Measurements from ENCODE around the gene SMU1. TPM values are rescaled to one million over a fixed set of nuclear protein-coding genes. Genes with fewer than 3 reads are reported as not detected.

SMU1 gene
- total RNA-seq, 1 experiment from 2014 or later = 23.2 TPM

- TF ChIP-seq, protein P1, sequence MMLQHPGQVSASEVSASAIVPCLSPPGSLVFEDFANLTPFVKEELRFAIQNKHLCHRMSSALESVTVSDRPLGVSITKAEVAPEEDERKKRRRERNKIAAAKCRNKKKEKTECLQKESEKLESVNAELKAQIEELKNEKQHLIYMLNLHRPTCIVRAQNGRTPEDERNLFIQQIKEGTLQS (CRISPR knock-in tag; conservative IDR thresholded peaks at IDR 0.05) = no peak
- TF ChIP-seq ZNF396 (CRISPR knock-in tag; IDR thresholded peaks at IDR 0.05; ENCODE audit: borderline replicate concordance) (no peak), ZBTB21 (CRISPR knock-in tag; IDR thresholded peaks at IDR 0.05; ENCODE audit: borderline replicate concordance) (no peak)
Measured at GRCh38 chr9:33013962-33014664, 62.4 kb downstream of the SMU1 start (continued).

- no peak overlapping the region for H3K4me3 Mint-ChIP-seq
- ATAC-seq (no peak), DNase-seq (ENCODE audit: low spot score) (no peak)
- TF ChIP-seq, protein P2, sequence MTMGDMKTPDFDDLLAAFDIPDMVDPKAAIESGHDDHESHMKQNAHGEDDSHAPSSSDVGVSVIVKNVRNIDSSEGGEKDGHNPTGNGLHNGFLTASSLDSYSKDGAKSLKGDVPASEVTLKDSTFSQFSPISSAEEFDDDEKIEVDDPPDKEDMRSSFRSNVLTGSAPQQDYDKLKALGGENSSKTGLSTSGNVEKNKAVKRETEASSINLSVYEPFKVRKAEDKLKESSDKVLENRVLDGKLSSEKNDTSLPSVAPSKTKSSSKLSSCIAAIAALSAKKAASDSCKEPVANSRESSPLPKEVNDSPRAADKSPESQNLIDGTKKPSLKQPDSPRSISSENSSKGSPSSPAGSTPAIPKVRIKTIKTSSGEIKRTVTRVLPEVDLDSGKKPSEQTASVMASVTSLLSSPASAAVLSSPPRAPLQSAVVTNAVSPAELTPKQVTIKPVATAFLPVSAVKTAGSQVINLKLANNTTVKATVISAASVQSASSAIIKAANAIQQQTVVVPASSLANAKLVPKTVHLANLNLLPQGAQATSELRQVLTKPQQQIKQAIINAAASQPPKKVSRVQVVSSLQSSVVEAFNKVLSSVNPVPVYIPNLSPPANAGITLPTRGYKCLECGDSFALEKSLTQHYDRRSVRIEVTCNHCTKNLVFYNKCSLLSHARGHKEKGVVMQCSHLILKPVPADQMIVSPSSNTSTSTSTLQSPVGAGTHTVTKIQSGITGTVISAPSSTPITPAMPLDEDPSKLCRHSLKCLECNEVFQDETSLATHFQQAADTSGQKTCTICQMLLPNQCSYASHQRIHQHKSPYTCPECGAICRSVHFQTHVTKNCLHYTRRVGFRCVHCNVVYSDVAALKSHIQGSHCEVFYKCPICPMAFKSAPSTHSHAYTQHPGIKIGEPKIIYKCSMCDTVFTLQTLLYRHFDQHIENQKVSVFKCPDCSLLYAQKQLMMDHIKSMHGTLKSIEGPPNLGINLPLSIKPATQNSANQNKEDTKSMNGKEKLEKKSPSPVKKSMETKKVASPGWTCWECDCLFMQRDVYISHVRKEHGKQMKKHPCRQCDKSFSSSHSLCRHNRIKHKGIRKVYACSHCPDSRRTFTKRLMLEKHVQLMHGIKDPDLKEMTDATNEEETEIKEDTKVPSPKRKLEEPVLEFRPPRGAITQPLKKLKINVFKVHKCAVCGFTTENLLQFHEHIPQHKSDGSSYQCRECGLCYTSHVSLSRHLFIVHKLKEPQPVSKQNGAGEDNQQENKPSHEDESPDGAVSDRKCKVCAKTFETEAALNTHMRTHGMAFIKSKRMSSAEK (CRISPR knock-in tag; IDR thresholded peaks at IDR 0.05; ENCODE audit: borderline replicate concordance) = no peak
- TF ChIP-seq MYBL2 (CRISPR knock-in tag; IDR thresholded peaks at IDR 0.05) (no peak), SOX15 (CRISPR knock-in tag; IDR thresholded peaks at IDR 0.05) (no peak), ARID4B (CRISPR knock-in tag; IDR thresholded peaks at IDR 0.05; ENCODE audit: borderline replicate concordance) (no peak), TP53 (CRISPR knock-in tag; IDR thresholded peaks at IDR 0.05) (no peak), GRHL2 (CRISPR knock-in tag; IDR thresholded peaks at IDR 0.05; ENCODE audit: insufficient replicate concordance, severe bottlenecking) (no peak), SP1 (CRISPR knock-in tag; conservative IDR thresholded peaks at IDR 0.05) (no peak), NFYB (CRISPR knock-in tag; conservative IDR thresholded peaks at IDR 0.05; ENCODE audit: low read depth) (no peak), MXD4 (CRISPR knock-in tag; IDR thresholded peaks at IDR 0.05; ENCODE audit: borderline replicate concordance) (no peak)
- TF ChIP-seq, protein P3, sequence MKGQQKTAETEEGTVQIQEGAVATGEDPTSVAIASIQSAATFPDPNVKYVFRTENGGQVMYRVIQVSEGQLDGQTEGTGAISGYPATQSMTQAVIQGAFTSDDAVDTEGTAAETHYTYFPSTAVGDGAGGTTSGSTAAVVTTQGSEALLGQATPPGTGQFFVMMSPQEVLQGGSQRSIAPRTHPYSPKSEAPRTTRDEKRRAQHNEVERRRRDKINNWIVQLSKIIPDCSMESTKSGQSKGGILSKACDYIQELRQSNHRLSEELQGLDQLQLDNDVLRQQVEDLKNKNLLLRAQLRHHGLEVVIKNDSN (CRISPR knock-in tag; IDR thresholded peaks at IDR 0.05) = no peak
- no peak overlapping the region for H3K27ac Mint-ChIP-seq
- POLR2A ChIA-PET = interaction anchor here (2.2 kb wide), 1 partner anchor 12 kb away, joined by 10 read pairs; the partner anchor contains the start of gene DNAJA1
- no peaks in the 10 kb centered on the region for H3K36me3 Mint-ChIP-seq
- no peaks in the 10 kb centered on the region for H3K9me3 Mint-ChIP-seq
- H3K4me1 Mint-ChIP-seq = peaks cover 27% of the 10 kb centered on the region
- CTCF ChIA-PET = no interaction called here
- H3K27me3 Mint-ChIP-seq (ENCODE audit: low read depth) = no peaks in the 10 kb centered on the region
Measured at GRCh38 chr9:33012328-33013069, 64.0 kb downstream of the SMU1 start.

All from WTC11 (cell line).